Left ventricle myocardium superior (tissue), 1 donor: ENCODE data around the gene GGNBP2. TPM values are rescaled to one million over a fixed set of nuclear protein-coding genes. Genes with fewer than 3 reads are reported as not detected.
"Not testable (repeated sequence)": the region's sequence is repeated elsewhere in the genome, so short reads cannot be mapped to it uniquely, and the experiment has no call there.

ENCODE experiments used
- ATAC-seq: fragments of 200-7000 bp; cut with Tn5 transposase; one replicate; pipeline ENCODE4 v1.9.1; 2020; ENCODE audit warnings: mild to moderate bottlenecking, moderate library complexity
- DNase-seq: peaks from one replicate; pipeline ENCODE4 v3.0.0-alpha.2; 2020
- intact Hi-C: fragments of 100-400 bp; cut with micrococcal nuclease; formaldehyde crosslinking; loops from one replicate; pipeline ENCODE4 v1.11.0; 2022
- total RNA-seq: library from RNA; stranded (reverse); fragmentation: NEBNext Ultra II Directional; extraction: Animal tissue kit (Norgen Biotek cat#: 25700); gene quantifications from one replicate; pipeline ENCODE4 v1.2.1, GENCODE V29; 2021
- donor health status: DM: no; HTN: yes; CAD: no; lungs with severe emphysema.

The GGNBP2 gene
- total RNA-seq, 1 donor from 2014 or later: 41.8 TPM

DNA sequence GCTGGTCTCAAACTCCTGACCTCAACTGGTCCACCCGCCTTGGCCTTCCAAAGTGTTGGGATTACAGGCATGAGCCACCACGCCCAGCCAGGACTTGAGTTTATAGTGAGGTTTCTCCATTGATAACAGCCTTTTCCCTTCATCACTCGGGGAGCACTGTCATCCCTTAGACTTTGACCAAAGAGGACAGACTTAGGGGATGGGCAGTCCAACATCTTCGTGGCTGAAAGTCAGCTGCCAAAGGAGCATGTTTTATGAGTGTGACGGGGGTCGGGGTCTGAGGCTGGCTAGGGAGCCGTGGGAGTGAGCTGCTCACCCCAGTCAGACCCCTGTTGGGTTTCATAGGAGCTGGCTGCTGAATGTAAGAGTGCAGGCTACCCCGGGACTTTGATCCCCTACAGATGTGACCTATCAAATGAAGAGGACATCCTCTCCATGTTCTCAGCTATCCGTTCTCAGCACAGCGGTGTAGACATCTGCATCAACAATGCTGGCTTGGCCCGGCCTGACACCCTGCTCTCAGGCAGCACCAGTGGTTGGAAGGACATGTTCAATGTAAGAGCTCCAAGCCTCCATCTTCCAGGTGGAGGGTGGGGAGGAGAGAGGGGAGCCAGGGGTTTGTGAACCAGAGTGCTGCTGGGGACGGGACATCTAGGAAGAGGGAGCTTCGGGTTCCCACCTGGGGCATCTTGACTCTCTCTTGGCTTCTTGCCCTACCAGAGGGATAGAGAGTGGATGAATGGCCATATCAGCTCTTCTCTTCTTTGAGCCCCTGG, 50.1 kb downstream of the GGNBP2 start:
- ATAC-seq (no peak), DNase-seq (no peak)
- intact Hi-C loops: no loop called here

DNA sequence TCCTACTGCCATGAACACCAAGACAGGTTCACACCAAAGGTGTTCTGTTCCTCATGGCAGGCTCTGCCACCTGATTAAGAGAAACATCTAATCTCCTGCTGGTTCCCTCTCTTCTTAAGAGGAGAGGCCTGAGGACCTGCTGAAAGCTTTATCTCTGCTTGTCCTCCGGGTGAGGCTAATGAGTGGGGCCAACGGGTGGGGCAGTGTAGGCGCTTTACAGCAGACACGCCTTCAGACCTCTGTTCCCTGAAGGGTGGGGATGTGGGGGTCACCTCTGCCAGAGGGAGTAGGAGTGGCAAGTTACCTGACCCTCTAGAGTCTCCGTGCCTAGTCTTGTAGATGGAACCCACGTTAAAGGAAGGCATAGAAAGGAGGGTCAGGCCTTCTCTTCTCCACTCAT, 52.5 kb downstream of the GGNBP2 start:
- intact Hi-C loops: no loop called here
- DNase-seq (no peak), ATAC-seq (no peak)

DNA sequence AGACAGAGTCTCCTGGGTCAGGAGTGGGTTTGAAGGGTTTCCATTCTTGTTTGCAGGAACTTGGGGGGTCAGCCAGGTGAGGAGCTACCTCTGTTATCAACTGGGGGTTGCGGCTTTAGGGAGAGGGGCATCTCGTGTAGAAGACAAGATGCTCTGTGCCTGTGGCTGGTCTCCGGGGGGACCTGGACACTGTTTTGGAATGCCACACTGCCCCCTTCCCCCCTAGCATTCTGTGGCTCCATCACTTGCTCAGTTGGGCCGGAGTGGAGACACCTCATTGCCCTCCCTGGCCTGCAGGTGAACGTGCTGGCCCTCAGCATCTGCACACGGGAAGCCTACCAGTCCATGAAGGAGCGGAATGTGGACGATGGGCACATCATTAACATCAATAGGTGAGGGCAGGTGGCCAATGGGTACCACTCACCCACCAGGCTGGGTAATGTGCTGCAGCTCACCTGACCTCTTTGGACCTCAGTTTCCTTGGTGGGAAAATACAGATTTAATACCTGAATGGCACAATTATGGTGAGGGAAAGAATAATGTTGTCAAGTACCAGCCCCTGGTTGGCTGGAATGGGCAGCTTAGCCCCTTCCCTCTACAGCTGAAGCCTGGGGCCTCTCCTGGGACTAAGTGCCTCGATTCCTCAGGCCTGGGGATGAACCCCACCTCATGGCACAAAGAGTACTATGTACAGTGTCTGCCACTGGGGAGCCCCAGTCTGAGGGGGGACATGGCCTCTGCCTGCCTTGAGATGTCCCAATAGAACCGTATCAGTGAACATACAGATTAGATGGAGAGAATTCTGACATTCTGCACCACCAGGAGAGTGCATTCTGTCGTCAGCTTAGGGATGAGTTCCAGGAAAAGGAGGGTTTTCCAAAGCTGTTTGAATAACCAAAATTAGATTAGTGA, 53.4 kb downstream of the GGNBP2 start:
- DNase-seq: no peak
- no peak for ATAC-seq
- intact Hi-C loops: no loop called here

DNA sequence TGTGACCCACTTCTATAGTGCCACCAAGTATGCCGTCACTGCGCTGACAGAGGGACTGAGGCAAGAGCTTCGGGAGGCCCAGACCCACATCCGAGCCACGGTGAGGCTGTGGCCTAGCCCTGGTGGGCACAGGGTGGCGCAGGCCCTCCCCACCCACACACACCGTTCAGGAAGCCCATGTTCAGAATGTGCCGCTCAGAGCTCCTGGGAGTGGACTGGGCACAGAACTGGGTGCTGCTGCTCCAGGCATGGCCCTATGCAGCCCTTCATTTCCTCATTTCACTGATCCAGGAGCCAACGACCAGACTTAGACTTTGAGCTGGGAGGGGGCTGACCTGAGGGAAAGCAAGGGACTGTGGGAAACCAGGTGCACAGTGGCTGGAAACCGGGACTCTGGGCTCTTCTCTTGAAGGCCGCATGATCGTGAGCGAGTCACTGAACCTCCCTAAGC, 54.3 kb downstream of the GGNBP2 start:
- ATAC-seq (no peak), DNase-seq (no peak)
- intact Hi-C loops: no loop called here

DNA sequence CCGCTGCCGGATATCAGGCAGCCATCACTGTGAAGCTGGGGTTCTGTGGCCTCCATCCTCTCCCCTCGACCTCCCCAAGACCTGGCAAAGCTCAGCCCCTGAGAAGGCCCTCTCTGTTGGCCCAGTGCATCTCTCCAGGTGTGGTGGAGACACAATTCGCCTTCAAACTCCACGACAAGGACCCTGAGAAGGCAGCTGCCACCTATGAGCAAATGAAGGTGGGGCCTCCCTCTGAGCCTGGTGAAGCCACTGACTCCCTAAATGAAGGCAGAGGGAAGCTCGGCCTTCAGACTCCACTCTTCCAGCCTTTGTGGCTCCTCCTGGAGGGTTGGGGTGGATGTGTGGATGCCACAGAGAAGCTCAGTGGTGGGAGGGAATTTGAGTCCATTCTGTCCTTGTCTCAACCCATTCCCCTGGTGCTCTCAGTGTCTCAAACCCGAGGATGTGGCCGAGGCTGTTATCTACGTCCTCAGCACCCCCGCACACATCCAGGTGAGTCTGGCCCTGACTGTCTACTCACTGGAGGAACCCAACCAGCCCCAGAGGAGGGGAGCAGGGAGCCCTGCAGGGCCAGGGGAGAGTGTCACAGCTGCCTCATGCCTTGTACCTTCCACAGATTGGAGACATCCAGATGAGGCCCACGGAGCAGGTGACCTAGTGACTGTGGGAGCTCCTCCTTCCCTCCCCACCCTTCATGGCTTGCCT, 55.0 kb downstream of the GGNBP2 start:
- no peak for DNase-seq
- no peak for ATAC-seq
- intact Hi-C loops: no loop called here

DNA sequence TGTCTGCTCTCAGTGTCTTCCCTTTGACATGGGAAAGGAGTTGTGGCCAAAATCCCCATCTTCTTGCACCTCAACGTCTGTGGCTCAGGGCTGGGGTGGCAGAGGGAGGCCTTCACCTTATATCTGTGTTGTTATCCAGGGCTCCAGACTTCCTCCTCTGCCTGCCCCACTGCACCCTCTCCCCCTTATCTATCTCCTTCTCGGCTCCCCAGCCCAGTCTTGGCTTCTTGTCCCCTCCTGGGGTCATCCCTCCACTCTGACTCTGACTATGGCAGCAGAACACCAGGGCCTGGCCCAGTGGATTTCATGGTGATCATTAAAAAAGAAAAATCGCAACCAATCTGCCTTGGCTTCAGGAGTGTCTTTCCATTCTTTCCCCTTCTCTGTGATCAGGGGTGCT, 55.7 kb downstream of the GGNBP2 start:
- intact Hi-C loops: no loop called here
- ATAC-seq (no peak), DNase-seq (no peak)

DNA sequence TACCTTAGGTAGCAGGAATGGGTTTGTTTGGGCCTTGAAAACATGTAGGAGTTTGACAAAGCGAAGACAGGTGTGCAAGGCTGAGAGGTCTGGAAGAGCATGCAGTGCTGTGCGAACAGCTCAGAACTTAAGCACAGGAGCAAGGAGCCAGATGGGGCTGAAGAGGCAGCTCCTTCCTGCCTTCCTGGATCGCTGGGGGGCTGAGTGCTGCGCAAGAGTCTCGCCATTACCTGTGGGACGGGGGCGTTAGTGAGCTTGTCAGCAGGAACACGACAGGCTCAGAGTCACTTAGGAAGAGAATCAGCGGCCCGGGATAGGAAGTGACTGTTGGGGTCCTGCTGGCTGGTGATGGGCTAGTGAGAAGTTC, 56.2 kb downstream of the GGNBP2 start:
- intact Hi-C loops: no loop called here
- DNase-seq (no peak), ATAC-seq (peak; percentile 5)

DNA sequence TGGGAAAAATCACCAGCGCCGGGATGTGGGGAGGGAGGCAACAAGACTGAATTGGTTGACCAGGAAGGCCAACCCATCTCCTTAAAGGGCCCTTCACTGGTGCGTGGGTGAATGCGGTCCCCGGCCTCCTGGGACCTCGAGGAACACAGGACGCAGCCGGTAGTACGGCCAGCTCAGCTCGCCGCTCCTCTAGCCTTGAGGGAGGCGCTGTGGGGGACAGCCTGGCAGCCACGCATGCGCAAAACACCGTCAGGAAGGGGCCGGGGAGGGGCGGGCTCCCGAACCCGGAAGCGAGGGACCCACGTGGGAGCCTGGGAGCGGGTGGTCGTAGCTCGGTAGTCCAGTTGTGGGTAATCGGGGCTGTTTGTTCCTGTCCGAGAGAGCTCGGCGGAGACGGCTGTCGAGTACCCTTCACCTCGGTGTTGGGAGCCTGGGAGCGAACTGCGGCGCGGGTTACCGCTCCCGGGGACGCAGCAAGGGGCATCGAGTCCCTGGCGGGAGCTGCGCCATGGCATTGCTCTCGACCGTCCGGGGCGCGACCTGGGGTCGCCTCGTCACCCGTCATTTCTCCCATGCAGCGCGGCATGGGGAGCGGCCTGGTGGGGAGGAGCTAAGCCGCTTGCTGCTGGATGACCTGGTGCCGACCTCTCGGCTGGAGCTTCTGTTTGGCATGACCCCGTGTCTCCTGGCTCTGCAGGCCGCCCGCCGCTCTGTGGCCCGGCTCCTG, 56.7 kb downstream of the GGNBP2 start, which contains the start of gene MRM1:
Gene MRM1 (plus strand): TSS at position 281 of the 727 bp plus-strand sequence. CDS start 228 bp downstream, at position 509.
- DNase-seq (peak; percentile 96), ATAC-seq (peak; percentile 97)
- intact Hi-C loops: no loop called here

DNA sequence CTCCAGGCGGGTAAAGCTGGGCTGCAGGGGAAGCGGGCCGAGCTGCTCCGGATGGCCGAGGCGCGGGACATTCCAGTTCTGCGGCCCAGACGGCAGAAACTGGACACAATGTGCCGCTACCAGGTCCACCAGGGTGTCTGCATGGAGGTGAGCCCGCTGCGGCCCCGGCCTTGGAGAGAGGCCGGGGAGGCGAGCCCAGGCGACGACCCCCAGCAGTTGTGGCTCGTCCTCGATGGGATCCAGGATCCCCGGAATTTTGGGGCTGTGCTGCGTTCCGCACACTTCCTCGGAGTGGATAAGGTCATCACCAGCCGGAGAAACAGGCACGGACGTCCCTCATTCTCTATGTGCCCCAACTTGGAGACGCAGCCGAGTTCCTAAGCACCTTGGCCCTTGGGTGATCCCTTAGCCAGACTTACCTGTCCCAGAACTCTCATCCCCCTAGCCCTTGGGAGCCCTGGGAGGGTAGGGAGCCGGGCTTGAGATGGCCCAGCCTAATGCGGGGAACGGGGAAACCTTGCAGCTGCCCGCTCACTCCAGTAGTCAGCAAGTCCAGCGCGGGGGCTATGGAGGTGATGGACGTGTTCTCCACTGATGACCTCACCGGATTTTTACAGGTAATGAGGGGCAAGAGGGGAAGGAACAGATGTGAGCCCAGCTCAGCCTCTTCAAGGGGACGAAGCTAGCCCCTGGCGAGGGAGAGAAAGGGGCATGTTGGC, 57.5 kb downstream of the GGNBP2 start:
- intact Hi-C loops: no loop called here
- peak; percentile 5 for ATAC-seq
- DNase-seq: no peak

DNA sequence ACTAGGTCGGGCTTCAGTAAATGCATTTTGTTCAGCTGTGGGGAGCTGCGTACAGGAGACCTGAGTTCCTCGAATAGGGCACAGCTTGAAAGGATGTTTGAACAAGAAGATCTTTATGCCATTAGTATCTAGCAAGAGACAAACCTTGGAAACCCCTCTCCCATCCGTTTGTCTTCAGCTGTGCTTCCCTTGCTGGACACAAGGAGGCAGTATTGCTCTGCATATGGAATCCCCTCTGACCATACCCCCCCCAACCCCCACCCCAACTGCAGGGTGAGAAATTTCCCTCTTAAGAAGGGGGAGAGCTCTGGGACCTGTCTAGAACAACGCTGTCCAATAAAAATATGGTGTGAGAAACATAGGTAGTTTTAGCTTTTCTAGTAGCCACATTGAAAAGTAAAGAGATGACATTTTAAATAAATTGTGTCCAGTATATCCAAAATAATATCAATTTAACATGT, 58.2 kb downstream of the GGNBP2 start:
- intact Hi-C loops: no loop called here
- ATAC-seq: no peak

DNA sequence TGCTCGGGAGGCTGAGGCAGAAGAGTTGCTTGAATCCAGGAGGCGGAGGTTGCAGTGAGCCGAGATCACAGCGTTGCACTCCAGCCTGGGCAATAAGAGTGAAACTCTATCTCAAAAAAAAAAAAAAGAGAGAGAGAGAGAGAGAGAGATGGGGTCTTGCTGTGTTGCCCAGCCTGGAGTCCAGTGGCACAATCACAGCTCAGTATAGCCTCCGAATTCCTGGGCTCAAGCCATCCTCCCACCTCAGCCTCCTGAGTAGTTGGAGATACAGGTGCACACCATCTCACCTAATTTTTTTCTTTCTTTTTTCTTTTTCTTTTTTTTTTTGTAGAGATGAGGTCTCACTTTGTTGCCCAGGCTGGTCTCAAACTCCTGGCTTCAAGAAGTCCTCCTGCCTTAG, 60.3 kb downstream of the GGNBP2 start:
- ATAC-seq, intact Hi-C loops, DNase-seq: not testable (repeated sequence)

More for the DNA sequence above, 58.2 kb downstream of the GGNBP2 start:
- no peak for DNase-seq

DNA sequence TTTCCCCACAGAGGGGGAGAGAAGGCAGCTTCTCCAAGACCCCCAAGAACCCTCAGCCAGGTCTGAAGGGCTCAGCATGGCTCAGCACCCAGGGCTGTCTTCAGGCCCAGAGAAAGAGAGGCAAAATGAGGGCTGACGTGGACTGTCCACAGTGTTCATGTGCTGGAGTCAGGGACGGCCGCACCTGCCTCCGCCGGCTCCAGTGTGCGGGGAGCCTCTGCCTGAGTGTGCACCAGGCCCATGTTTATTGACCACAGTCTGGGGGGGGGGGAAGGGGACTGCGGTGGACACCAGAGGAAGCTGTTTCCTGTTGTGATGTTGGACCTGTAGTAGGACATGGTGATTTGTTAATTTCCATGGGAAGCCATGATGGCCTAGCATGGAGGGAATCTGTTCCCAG, 63.6 kb downstream of the GGNBP2 start:
- DNase-seq (no peak), ATAC-seq (no peak)
- intact Hi-C loops: no loop called here

DNA sequence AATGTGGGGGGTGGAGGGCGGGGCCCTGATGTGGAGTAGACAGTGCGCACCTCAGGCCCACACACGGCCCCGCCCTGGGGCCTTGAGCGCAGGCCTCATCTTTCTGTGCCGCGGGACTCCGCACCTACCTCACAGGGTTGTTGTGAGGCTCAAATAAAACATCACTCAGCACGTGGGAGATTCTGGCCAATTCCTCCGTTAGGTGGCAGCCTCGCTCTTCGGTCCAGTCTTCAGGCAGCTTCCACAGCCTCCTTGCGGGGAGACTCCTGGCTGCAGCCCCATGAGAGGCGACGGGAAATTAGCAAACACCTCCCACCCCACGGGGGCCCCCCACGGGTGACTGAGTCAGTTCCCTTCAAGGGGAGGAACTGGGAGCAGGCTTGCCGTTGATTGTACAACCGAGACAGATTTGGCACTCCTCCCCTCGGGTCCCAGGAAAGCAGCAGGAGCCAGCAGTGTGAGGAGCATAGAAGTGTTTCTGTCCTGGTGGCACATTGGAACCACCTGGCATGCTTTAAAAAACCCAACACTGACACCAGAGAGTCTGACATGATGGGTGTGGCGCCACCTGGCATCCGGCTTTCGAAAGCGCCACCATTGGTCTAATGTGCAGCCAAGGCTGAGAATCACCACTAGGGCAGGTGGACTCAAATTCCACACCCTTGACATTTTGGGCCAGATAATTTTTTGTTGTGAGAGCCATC, 64.2 kb downstream of the GGNBP2 start:
- DNase-seq (peak; percentile 48), ATAC-seq (peak; percentile 61)
- intact Hi-C loops: no loop called here

DNA sequence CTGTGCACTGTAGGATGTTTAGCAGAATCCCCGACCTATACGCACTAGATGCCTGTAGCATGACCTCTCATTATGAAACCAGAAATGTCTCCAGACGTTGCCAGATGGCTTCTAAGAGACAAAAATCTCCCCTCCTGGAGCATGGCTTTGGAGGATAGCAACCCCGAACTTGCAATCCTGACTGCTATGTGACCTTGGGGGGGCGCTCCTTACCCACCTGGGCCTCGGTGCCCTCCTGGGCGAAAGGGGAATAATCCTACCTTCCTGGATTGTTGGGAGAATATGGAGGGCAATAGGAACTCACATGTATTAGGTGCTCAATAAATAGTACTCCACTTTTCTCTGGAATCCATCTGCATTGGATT, 64.8 kb downstream of the GGNBP2 start:
- no peak for ATAC-seq
- intact Hi-C loops: no loop called here
- DNase-seq: no peak

DNA sequence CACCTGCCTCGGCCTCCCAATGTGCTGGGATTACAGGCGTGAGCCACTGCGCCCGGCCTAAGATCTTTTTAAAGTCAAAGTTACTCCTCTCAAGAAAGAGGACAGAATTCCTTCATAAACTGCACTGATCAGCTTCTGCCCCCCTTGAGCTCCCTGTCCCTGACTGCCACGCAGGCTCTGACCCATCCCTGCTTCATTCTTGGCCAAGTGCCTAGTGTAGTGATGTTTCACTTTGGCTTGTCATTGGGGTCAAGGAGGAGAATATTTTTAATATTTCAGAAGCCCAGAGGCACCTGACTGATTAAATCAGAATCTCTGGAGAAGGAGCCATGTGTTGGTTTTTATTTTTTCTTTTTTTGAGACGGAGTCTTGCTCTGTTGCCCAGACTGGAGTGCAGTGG, 65.8 kb downstream of the GGNBP2 start:
- intact Hi-C loops: no loop called here
- no peak for ATAC-seq
- no peak for DNase-seq

DNA sequence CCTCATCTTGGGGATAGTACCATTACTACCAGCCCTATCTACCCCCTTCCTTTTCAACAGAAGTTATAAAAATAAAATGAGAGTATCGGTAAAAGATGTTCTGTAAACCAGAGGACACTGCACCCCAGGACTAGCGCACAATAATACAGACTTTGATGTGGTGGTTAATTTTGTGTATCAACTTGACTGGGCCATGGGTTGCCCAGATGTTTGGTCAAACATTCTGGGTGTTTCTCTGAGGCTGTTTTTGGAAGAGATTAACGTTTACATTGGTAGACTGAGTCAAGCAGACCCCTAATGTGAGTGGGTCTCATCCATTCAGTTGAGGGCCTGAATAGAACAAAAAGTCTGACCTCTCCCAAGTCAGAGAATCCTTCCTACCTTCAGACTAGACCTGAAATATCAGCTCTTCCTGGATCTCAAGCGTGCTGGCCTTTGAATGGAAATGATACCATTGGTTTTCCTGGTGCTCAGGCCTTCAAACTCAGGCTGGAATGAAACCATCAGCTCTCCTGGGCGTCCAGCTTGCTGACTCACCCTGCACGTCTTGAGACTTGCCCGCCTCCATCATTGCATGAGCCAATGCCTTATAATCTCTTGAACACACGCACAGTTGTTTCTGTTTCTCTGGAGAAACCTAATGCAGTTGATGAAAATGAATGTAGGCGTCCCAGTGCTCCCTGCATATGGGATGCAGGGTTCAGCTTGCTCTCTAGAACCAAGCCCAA, 66.8 kb downstream of the GGNBP2 start:
- intact Hi-C loops: no loop called here
- DNase-seq (no peak), ATAC-seq (no peak)

DNA sequence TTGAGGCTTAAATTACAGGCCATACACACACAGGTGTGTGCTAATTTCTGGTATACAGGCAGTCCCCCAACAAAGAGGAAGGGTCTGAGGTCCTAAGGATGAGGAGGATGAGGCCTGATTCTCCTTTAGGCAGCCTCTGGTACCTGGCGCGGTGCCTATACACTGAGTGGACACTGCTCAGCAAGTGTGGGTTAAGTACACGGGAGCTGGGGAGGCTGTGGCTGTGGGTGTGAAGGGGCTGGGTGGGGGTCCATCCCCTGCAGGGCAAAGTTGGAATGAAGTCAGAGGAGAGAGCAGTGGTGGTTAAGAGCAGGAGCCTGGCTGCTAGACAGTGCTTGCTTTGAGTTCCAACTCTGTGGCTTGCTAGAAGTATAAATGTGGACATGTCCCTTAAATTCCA, 67.6 kb downstream of the GGNBP2 start:
- intact Hi-C loops: no loop called here
- DNase-seq: no peak
- ATAC-seq: no peak
